PC-3 (cell line): ENCODE measurements around the gene SART3.

ENCODE experiments used
- CTCF ChIP-seq: fragments of 300-600 bp; sonication (generic); conservative IDR thresholded peaks from 2 replicates; pipeline ENCODE4 v1.5.1; 2017; ENCODE audit warnings: antibody characterized with exemption, low read depth, mild to moderate bottlenecking, low read length
- EZH2 ChIP-seq: fragments of 300-600 bp; sonication (generic); IDR thresholded peaks from one replicate; pipeline ENCODE4 v1.6.1; 2017; ENCODE audit warnings: antibody characterized with exemption, mild to moderate bottlenecking, low read length; ENCODE audit not compliant: unreplicated experiment
- EZH2phosphoT487 ChIP-seq: fragments of 300-600 bp; sonication (generic); IDR thresholded peaks from 2 replicates; pipeline ENCODE4 v1.6.1; 2018; ENCODE audit warnings: mild to moderate bottlenecking, antibody characterized with exemption, low read length, borderline replicate concordance

GRCh38 chr12:108538616-108539195 is 22.3 kb downstream of the SART3 start:
- TF ChIP-seq CTCF (no peak), EZH2phosphoT487 (no peak), EZH2 (no peak)
